HCEC 1CT (cell line): ENCODE results near the gene MEIOSIN.
A peak's percentile ranks its signal among the peaks of the same experiment; 100 is the strongest.
"Not testable (repeated sequence)": the region's sequence is repeated elsewhere in the genome, so short reads cannot be mapped to it uniquely, and the experiment has no call there.

Experiments used
- DNase-seq: peaks from one replicate; pipeline ENCODE4 v3.0.0-alpha.2; 2017

Gene MEIOSIN

DNA sequence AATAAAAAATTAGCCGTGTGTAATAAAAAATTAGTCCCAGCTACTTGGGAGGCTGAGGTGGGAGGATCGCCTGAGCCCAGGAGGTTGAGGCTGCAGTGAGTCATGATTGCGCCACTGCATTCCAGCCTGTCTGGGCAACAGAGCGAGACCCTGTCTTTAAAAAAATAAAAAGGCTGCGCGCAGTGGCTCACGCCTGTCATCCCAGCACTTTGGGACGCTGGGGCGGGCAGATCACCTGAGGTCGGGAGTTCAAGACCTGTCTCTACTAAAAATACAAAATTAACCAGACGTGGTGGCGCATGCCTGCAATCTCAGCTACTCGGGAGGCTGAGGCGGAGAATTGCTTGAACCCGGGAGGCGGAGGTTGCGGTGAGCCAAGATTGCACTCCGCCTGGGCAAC is 4.6 kb upstream of the MEIOSIN start:
- not testable (repeated sequence) for DNase-seq

DNA sequence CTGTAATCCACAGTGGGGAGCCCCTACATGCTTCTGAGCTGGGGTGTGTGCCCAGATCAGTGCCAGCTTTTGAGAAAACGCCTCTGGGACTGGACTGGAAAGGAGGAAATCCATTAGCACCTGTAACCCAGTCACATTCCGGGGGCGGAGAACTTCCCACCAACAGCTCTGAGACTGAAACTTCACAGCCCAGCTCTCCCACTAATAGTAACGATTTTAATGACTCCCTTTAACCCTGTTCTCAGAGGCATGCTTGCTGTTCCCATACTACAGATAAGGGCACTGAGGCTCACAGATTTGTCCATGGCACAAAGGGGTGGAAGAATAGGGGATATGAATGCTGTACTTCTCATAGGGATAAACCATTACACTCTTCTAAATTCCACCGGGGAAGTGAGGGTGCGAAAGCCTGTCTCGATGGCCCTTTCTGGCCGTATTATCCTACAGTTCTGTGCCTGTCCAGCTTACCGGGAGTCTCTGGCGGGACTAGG is 3.4 kb upstream of the MEIOSIN start:
- no peak for DNase-seq

DNA sequence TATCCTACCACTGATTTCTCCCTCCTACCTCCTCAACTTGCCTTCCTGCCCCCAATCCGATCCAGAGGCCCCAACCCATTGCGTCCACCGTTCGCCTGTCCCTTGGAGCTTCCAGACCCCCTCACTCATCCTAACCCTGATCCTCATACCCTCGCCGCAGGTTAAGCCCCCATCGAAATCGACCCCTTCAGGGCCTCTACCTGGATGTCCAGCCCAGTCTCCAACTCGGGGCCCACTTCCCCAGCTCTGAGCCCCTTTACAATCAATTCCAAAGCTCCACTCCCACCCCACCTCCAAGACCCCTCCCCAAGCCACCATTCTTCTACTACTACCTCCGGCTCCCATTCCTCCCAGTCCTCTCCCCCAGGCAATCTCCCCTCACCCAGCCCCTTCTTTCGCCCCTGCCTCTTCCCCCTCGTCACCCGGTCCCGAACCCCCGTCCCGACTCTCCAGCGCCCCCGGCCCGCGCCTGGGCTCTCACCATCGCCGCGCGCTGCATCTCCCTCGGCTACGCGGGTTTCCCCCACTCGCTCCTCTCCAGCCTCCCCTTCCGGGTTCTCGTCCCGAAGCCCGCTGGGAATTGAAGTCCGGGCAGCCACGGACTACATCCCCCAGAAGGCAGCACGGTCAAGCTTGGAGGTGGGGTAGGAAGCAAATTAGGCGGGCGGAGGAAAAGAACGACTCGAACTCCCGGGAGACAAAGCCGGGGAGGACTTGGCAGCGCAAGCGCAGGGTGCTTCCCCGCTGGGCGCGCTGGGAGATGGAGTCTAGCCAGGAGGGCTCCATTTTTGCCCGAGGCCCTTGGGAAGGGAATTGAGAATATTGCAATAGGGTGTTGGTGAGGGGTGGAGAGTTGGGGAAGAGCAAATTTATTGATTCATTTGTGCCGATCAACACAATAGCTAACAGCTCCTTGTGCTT is 2.6 kb upstream of the MEIOSIN start, which contains the start of gene FBXO46:
TSS of gene FBXO46 (minus strand) at position 529 of the 921 bp plus-strand sequence. CDS start 17,401 bp downstream, outside the sequence.
- DNase-seq = peak; percentile 99

- no peak for DNase-seq
These were observed 6.5 kb downstream of the MEIOSIN start for GRCh38 chr19:45739498-45740439.

- no peak for DNase-seq
These were observed 9.7 kb downstream of the MEIOSIN start for GRCh38 chr19:45742969-45743368.

DNA sequence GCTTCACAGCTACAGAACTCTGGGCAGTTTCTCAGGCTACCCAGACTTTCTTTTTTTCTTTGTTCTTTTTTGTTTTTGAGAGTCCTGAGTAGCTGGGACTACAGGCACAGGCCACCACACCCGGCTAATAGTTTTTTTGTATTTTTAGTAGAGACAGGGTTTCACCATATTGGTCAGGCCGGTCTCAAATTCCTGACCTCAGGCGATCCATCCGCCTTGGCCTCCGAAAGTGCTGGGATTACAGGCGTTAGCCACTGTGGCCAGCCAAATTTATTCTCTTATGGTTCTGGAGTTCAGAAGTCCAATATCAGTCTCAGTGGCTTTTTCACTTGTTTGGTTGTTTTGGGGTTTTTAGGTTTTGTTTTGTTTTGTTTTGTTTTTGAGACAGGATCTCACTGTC is 12.4 kb downstream of the MEIOSIN start:
- no peak for DNase-seq

GRCh38 chr19:45746866-45747265 is 13.6 kb downstream of the MEIOSIN start:
- no peak for DNase-seq

GRCh38 chr19:45747513-45747912 is 14.3 kb downstream of the MEIOSIN start:
- DNase-seq = no peak

DNA sequence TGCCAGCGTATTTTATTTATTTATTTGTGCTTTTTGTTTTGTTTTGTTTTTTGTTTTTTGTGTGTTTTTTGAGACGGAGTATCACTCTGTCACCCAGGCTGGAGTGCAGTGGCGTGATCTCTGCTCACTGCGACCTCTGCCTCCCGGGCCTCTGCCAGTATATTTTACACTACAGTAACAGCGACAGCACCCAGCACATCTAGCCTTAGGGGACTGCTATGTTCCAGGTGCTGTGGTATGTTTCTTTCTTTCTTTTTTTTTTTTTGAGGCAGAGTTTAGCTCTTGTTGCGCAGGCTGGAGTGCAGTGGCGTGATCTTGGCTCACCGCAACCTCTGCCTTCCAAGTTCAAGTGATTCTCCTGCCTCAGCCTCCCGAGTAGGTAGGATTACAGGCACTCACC is 18.2 kb downstream of the MEIOSIN start:
- not testable (repeated sequence) for DNase-seq

DNA sequence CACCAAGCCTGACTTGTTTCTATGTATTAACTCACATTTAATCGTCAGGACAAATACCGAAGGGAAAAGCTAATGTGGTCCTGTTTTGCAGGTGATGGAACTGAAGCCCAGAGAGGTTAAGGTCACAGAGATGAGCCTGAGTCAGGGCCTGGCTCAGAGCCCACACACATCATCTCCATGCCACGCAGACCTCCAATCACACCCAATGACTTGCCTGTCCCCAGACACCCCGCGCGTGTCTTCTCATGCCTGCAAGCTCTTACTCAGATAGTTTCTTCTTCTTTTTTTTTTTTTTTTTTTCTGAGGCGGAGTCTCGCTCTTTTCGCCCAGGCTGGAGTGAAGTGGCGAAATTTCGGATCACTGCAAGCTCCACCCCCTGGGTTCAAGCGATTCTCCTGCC is 19.4 kb downstream of the MEIOSIN start:
- no peak for DNase-seq

- DNase-seq = no peak
These were observed 20.3 kb downstream of the MEIOSIN start for GRCh38 chr19:45753548-45753947.

DNA sequence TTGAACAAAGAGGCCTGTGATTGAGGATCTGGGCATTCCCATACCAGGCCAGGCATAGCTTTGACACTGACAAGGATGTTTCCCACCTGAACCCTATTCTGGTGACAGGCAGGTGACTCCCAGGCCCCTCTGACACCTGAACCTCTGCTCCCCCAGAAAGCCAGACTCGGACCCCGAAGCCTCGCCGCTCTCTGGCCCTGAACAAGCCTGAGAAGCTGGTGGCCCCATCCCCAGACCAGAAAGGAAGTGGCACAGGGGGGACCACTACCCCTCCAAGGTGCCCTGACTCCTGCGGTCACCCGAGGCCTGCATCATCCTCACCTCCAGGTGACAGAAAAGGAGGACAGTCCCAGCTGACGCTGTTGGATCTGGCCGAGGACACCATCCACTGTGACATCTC is 21.1 kb downstream of the MEIOSIN start:
- no peak for DNase-seq

- no peak for DNase-seq
These were observed 24.5 kb downstream of the MEIOSIN start for GRCh38 chr19:45757695-45758094.

DNA sequence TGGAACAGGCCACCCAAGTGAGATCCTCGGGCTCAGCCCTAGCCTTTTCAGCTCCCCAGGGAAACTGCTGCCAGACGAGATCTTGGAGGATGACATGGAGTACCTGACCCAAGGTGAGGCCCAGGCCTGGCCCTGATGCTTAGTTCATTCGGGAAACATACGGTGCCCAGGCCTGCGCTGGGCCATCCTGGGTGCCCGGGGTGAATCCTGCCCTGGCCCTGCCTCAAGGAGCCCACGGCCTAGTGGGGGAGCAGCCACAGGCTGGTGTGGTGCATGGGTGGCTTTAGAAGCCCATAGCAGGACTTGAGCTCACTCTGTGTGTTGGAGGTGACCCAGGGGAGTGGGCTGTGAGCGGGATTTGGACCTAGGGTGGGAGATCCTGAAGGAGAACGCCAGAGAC is 25.7 kb downstream of the MEIOSIN start:
- DNase-seq = no peak

DNA sequence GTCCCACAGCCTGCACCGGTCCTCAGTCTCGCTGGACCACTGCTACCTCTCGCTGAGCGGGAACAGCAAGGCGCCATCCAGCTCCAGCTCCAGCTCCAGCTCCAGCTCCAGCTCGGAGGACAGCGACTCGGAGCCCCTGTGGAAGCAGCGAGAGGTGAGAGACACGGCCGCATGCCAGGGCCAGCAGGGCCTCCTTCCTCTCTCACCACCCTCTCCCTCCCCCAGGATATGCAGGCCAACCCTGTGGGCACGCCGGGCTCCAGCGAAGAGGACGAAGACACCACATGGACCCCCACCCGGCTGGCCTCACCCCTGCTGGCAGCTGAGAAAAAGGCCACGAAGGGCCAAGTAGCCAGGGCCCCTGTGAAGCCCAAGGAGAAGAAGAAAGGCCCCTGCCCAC is 28.5 kb downstream of the MEIOSIN start:
- DNase-seq = no peak

- no peak for DNase-seq
These were observed 29.8 kb downstream of the MEIOSIN start for GRCh38 chr19:45762870-45763631.

- DNase-seq = no peak
These were observed 30.6 kb downstream of the MEIOSIN start for GRCh38 chr19:45763691-45764294.

- DNase-seq = no peak
These were observed 31.2 kb downstream of the MEIOSIN start for GRCh38 chr19:45764475-45764874.

DNA sequence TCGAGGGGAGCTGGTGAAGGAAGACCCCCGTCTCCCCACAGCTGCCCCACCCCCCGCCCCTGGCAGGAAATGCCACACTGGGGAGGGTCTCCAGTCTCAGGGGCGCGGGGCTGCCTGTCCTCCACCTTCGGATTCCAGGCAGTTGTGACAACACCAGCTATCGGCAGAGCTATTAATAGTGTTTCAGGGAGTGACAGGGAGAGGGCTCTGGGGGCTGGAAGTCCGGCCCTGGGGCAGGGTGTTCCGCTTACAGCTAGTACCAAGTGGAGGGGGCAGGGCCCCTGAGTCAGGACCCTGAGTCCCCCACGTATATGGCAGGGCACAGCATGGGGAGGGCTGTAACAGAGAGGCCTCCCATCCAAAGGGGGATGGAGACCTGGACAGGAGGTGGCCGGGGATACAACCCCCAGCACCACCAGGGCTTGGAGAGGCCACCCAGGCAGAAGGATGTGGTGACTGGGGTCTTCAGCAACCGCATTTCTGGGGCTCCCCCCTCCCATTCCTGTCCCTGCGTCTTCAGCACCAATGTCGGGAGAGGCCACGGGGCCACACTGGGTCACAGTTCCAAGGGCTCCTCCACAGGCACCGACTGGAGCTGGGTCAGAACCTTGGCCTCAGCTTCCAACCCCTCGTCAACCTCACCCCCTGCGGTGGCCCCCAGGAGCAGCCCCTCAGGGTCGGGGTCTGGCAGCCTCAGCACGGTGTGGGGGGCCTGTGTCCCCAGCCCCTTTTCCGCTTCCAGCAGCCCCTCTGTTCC is 31.9 kb downstream of the MEIOSIN start:
- no peak for DNase-seq

GRCh38 chr19:45765702-45766295 is 32.6 kb downstream of the MEIOSIN start:
- no peak for DNase-seq

DNA sequence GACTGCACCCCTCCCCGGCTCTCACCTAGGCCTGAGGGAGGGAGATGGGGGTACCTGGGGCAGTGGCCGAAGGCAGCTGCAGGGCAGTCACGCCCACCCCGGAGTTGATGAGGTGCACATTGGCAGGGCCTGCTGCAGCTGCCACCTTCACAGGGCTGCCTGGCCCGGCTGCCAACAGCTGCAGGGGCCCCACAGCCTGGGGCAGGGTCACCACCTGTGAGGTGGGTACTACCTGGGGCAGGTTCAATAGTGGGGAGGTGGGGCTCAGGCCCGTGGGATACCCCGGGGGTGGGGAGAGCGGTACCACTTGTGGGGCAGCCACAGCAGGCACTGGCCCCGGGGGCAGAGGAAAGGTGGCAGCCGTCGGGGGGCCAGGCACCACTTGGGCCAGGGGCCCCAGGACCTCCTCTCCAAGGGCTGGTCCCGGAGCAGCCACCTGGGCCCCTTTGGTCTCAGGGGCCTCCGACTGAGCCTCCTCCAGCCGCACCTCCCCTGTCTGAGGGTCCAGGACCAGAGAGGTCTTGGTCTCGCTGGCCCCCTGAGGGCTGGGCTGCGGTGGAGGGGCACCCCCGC is 33.1 kb downstream of the MEIOSIN start:
- DNase-seq = no peak
